Neural progenitor cell (in vitro differentiated cells): Measurements from ENCODE around the gene SEMA6A.

ENCODE experiments used
- CTCF ChIP-seq: fragments of 200-600 bp; sonication (generic); IDR thresholded peaks from 2 replicates; pipeline ENCODE4 v1.5.1; 2017; ENCODE audit warnings: antibody characterized with exemption, mild to moderate bottlenecking
- EZH2 ChIP-seq: fragments of 200-600 bp; sonication (generic); IDR thresholded peaks from 2 replicates; pipeline ENCODE4 v1.6.1; 2017; ENCODE audit warnings: antibody characterized with exemption, mild to moderate bottlenecking, moderate library complexity
- EZH2phosphoT487 ChIP-seq: fragments of 200-600 bp; sonication (generic); IDR thresholded peaks from 2 replicates; pipeline ENCODE4 v1.6.1; 2017; ENCODE audit warnings: antibody characterized with exemption

DNA sequence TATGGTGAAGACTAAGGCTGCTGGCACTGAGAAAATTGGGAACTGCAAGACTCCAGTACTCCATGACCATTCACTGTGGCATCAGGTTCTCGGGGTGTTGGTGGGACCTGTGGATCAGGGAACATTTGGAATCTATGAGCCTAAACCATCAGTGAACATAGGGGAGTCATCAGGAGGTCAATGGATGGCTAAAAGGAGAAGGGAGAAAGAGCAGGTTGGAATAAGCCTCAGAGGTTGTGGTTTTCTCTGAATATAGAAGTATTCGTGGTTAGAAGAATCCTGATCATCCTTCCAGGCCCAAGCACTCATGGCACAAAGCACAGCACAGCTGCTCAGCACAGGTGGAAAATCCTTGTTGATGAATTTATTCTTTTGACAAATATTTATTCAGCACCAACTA lies 156.6 kb downstream of the SEMA6A start:
- TF ChIP-seq EZH2: no peak
- TF ChIP-seq CTCF: no peak
- no peak for TF ChIP-seq EZH2phosphoT487
